Skin epidermis (tissue), 12 donors: ENCODE data around the gene SOX8.

Experiments
- H3K27ac ChIP-seq, 21 experiments: fragments of 200-600 bp; sonication (generic) in 11 of 21; one replicate each; pipeline ENCODE4 v1.5.0; 2020; ENCODE audit warnings: mild to moderate bottlenecking in 3 of 21, inconsistent platforms in 2 of 21, moderate library complexity in 2 of 21
- H3K4me3 ChIP-seq, 7 experiments: fragments of 200-600 bp; sonication (generic) in 2 of 7; one replicate each; pipeline ENCODE4 v1.5.0; 2020; ENCODE audit warnings: inconsistent platforms in 2 of 7, mild to moderate bottlenecking in 2 of 7, moderate library complexity in 1 of 7

SOX8 gene

GRCh38 chr16:971582-971905 lies 10.0 kb upstream of the SOX8 start:
- H3K27ac ChIP-seq: peak overlapping the region in 3 of 21 experiments; percentile 36 to 47 (median 40)
- no peak overlapping the region for H3K4me3 ChIP-seq

DNA sequence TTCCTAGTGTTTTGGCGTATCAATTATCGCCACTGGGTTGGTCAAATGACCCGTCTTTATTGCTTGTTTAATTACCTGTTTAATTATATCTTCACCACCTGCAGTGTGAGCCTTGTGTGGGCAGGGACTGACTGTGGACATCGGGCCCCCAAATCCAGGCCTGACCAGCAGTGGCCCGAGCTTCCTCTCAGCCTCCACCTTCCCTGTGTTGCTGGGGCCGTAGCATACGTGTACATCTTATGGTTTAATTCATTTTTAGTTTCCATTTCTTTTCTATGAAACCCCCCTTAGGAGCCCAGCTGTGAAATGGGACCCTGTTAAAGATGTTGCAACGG lies 9.6 kb upstream of the SOX8 start:
- Histone ChIP-seq H3K4me3 (no peak overlapping the region), H3K27ac (peak overlapping the region in 2 of 21 experiments; percentile 35 to 40)

DNA sequence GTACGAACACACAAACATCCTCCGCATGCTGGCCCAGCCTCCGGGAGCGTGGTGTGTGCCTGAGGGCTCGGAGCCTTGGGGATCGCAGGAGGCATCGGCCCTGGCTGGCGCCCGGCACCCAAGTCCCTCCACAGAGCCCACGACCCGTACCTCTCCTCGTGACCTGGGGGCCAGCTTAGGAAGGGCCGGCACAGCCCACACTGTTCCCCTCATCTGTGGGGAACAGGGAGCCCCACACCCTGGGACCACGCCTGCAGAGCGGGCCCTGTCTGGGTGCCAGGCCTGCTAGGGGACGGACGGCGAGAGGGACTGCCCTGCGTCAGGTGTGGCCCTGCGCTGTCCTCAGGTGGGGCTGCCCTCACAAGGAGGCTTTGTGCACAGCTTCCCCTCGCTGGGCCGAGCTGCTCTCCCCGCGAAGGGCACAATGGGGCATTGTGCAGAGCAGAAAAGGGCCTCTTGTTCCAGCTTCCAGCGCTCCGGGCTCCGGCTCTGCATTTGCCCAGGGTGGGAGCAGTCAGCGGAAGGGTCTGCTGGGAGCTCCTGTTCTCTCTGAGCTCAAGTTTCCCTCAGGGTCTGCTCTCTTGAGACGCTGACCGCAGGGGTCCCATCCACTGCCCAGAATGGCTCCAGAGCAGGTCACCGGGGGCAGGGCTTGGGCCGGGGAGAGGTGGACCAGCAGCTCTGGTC lies 9.1 kb upstream of the SOX8 start:
- Histone ChIP-seq H3K27ac (peak overlapping the region in 2 of 21 experiments; percentile 18 to 35), H3K4me3 (no peak overlapping the region)

- H3K4me3 ChIP-seq: no peak overlapping the region
- H3K27ac ChIP-seq: no peak overlapping the region
These were observed 8.2 kb upstream of the SOX8 start for GRCh38 chr16:973366-973765.

GRCh38 chr16:974001-974601 lies 7.5 kb upstream of the SOX8 start:
- Histone ChIP-seq H3K4me3 (no peak overlapping the region), H3K27ac (no peak overlapping the region)

- Histone ChIP-seq H3K27ac (no peak overlapping the region), H3K4me3 (no peak overlapping the region)
These were observed 6.8 kb upstream of the SOX8 start for GRCh38 chr16:974611-975261.

- no peak overlapping the region for H3K4me3 ChIP-seq
- no peak overlapping the region for H3K27ac ChIP-seq
These were observed 6.3 kb upstream of the SOX8 start for GRCh38 chr16:975291-975690.

DNA sequence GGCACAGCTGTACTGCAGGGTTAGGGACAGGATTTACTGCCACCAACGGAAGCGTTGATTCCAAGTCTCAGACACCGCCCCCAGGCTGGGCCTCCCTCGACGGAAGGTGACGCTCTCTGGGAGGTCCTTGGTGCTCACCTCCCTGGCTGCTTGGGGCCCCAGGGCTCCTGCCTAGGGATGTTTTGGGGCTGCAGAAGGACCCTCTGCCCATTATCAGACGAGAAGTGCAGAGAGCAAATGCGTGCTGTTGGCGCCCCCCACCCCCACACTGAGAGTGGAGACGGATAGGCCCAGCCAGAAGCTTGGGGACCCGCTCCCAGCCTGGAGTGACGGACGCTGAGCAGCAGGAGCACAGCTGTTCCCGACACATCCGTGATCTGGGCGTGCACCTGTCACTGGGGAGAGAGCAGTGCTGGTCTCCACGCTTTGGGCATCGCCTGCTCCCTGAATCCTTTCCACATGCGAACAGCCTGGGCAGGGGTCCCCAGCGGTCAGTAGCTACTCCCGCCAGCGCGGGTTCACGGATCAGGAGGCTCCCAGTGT lies 5.1 kb upstream of the SOX8 start:
- Histone ChIP-seq H3K4me3 (no peak overlapping the region), H3K27ac (peak overlapping the region in 1 of 21 experiments; percentile 4)

DNA sequence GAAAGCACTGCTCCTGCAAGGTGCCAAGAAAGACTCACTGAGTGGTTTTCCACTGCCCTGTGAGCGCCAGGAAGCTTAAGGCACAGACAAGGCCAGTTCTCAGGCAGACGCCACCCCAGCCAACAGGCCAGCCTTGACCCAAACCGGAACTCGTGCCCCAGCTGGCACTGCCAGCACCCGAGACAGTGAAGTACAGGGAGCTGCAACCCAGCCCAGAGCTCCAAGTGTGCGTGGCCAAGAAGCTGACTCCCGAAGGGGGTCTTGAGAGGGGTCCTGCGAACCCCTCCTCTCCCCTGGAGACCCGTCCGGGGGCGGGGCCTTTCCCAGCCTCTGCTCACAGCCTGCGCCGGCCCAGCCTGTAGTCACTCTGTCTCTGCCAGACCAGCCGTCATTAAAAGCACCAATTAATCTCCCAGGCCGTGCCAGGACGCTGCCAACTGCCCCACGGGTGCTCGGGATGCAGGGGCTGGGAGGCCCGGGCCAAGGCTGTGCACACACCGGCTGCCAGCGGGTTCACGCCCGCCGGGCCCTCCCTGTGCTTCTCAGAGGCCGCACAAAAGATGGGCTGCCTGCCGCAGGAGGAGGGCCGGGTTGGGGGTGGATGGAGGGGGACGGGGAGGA lies 4.4 kb upstream of the SOX8 start:
- Histone ChIP-seq H3K27ac (peak overlapping the region in 1 of 21 experiments; percentile 38), H3K4me3 (no peak overlapping the region)

DNA sequence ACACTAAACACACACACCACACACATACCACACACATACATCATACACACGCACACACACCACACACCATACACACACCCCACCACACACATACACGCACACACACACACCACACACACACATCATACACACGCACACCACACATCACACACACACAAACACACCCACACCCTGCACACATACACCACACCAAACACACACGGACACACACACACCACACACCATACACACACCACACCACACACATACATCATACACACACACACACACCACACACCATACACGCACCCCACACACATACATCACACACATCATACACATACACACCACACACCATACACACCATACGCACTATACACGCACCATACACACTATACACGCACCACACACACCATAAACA lies 3.7 kb upstream of the SOX8 start:
- Histone ChIP-seq H3K27ac (no peak overlapping the region), H3K4me3 (no peak overlapping the region)

DNA sequence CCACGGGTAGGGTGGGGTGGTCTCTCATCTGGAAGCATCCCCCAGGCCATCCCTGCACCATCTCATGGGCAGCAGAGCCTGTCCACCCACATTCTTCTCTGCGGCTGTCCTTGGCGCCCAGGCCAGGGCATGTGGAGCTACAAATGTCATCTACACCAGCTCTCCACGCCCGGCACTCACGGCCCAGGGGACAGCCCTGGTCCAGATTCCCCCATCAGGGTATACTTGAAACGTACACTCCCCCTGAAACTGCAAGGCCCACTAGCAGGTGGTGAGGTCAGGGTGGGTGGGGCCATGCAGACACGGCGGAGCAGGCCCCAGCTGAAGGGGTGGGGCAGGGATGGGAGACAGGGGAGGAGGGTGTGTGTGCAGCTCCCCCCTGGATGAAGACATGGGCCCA lies 3.2 kb upstream of the SOX8 start:
- Histone ChIP-seq H3K27ac (no peak overlapping the region), H3K4me3 (no peak overlapping the region)

DNA sequence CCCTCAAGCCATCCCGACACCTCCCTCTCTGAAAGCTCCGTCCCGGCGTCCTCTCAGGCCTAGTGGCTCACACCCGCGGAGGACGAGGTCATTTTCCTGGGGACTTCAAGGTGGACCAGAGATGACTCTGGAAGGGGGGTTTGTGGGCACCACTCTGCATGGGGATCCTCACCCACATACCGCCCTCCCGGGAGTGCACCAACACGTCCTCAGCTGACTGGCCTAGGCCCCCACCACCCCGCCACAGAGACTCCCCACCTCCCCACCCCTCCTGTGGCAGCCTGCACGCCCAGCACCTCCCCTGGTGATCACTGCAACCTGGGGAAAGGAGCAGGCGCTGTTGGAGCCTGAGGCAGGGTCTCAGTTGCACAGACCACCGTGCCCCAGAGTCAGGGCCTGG lies 2.4 kb upstream of the SOX8 start:
- Histone ChIP-seq H3K27ac (no peak overlapping the region), H3K4me3 (no peak overlapping the region)

- H3K27ac ChIP-seq: peak overlapping the region in 1 of 21 experiments; percentile 37
- H3K4me3 ChIP-seq: peak overlapping the region; percentile 29 to 47 (median 40)
These were observed 1.5 kb upstream of the SOX8 start for GRCh38 chr16:979859-980594.

DNA sequence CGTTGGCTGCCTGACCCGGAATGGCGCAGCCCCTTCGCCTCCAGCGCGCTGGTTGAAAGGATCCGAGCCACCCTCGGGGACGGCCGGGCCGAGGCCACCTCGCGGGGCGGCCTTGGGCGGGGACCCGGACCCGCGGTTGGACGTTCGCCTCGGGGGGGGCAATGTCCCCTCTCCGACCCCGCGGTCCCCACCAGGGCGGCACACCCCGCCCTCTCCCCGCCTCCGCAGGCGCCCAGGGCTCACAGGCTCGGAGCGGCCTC lies 1.0 kb upstream of the SOX8 start:
- peak overlapping the region in 1 of 21 experiments; percentile 37 for H3K27ac ChIP-seq
- peak overlapping the region; percentile 29 to 47 (median 40) for H3K4me3 ChIP-seq

DNA sequence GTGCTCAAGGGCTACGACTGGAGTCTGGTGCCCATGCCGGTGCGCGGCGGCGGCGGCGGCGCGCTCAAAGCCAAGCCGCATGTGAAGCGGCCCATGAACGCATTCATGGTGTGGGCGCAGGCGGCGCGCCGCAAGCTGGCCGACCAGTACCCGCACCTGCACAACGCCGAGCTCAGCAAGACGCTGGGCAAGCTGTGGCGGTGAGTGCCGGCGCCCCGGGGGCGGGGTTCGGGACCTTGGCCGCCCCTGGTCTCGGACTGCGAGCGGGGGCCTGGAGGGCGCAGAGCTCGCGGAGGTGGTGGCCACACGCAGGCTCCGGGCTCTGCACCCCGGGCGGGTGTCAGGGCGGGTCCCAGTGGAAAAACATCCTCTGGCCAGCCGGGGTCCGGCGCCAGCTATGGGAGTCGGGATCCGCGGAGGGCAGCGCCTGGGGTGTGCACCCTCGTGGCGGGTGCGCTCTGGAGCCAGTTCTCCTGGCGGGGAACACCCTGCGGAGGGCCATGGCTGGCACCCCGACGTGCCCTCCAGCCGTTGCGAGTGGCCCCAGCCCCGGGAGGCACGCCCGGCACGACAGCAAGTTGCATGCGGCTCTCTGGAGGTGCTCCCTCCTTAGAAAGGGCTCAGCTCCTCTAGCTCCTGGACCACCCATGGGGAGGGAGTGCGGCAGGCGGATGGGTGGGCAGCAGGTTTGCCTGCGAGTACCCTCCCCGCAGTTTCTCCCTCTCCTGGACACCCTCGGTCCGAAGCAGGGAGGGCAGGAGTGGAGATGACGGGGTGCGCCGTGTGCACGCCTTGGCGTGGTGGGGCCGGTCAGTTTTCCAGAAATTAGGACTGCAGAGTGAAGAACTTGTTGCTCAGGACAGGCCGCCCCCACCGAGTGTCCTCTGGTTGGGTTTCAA lies 824 bp downstream of the SOX8 start:
- Histone ChIP-seq H3K4me3 (peak overlapping the region in 6 of 7 experiments; percentile 5 to 47 (median 40)), H3K27ac (peak overlapping the region in 1 of 21 experiments; percentile 28)

- Histone ChIP-seq H3K4me3 (no peak overlapping the region), H3K27ac (peak overlapping the region in 1 of 21 experiments; percentile 28)
These were observed 1.8 kb downstream of the SOX8 start for GRCh38 chr16:983044-984030.

DNA sequence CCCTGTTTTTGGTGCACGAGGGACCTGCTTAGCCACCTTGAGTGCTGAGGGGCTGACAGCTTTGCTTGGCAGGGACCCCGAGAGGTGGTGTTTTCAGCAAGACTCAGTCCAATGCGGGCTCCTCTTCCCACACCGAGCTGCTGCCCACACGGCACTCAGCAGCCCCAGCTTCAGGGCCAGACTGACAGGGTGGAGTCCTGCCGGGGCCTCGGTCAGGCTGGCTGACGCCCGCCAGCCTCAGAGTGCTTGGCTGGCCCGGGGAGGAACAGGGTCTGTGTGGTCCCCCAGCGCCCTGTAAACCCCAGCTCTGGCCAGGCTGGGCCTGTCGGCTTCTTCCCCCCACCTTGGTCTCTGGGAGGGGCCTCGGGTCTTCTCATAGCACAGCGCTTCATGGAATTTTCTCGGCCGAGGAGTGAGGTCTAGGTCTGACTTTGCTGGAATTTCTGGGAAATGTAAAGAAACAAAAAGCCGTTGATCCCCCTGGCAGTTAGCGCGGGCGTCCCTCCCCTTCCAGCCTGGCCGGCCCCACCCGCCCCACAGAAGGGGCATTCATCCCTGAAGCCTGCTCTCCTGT lies 2.6 kb downstream of the SOX8 start:
- Histone ChIP-seq H3K27ac (no peak overlapping the region), H3K4me3 (no peak overlapping the region)
